Effector memory CD4-positive, alpha-beta T cell (primary cell): ENCODE data around the gene GGT5.
"Not testable (repeated sequence)": the region's sequence is repeated elsewhere in the genome, so short reads cannot be mapped to it uniquely, and the experiment has no call there.

Source experiments
- DNase-seq, 3 donors: peaks; one replicate each; pipeline ENCODE4 v3.0.0-alpha.2; 2020
- H3K27ac ChIP-seq: 2 replicates; pipeline ENCODE4 v1.7.0; 2013; ENCODE audit warnings: mild to moderate bottlenecking, low read length, moderate library complexity; ENCODE audit not compliant: insufficient read depth, poor library complexity, severe bottlenecking
- H3K27me3 ChIP-seq: replicated peaks from 2 replicates; pipeline ENCODE4 v1.7.0; 2013; ENCODE audit warnings: mild to moderate bottlenecking, low read length; ENCODE audit not compliant: insufficient read depth, control insufficient read depth, poor library complexity, severe bottlenecking
- H3K36me3 ChIP-seq: 2 replicates; pipeline ENCODE4 v1.7.0; 2013; ENCODE audit warnings: mild to moderate bottlenecking, low read length, moderate library complexity; ENCODE audit not compliant: control insufficient read depth, insufficient read depth
- H3K4me1 ChIP-seq: 2 replicates; pipeline ENCODE4 v1.7.0; 2013; ENCODE audit warnings: low read length, mild to moderate bottlenecking; ENCODE audit not compliant: control insufficient read depth, insufficient read depth, poor library complexity, severe bottlenecking
- H3K4me3 ChIP-seq: 2 replicates; pipeline ENCODE4 v1.7.0; 2013; ENCODE audit warnings: low read length, low read depth, mild to moderate bottlenecking; ENCODE audit not compliant: insufficient read depth, poor library complexity, severe bottlenecking
- H3K9me3 ChIP-seq: 2 replicates; pipeline ENCODE4 v1.7.0; 2013; ENCODE audit warnings: mild to moderate bottlenecking, low read length, moderate library complexity; ENCODE audit not compliant: control insufficient read depth

GGT5 gene

DNA sequence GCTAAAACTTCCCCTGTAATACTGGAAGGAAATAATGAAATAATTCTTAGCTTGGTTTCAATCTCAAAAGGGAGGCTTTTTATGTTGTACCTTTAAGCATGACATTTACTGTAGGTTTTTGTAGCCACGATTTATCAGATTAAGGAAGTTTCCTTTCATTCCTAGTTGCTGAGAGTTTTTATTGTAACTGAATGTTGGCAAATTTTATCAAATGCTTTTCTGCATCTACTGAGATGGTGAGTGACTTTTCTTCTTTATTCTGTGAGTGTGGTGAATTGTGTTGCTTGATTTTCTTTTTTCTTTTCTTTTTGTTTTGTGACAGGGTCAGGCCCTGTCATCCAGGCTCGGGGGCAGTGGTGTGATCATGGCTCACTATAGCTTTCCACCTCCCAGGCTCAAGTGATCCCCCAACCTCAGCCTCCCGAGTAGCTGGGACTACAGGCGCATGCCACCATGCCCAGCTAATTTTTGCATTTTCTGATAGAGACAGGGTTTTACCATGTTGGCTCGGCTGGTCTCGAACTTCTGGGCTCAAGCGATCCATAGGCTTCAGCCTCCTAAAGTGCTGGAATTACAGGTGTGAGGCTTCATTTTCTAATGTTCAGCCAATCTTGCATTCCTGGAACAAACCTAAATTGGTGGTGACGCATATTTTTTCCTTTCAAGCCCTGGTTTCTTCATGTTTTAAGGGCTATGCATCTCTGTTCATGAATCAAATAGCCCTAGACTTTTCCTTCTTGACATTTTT lies 37.4 kb downstream of the GGT5 start:
- Histone ChIP-seq H3K9me3 (no peaks in the 10 kb centered on the region), H3K36me3 (no peaks in the 10 kb centered on the region), H3K4me3 (no peak overlapping the region), H3K4me1 (no peaks in the 10 kb centered on the region), H3K27me3 (no peaks in the 10 kb centered on the region), H3K27ac (no peak overlapping the region)
- DNase-seq = no peak

DNA sequence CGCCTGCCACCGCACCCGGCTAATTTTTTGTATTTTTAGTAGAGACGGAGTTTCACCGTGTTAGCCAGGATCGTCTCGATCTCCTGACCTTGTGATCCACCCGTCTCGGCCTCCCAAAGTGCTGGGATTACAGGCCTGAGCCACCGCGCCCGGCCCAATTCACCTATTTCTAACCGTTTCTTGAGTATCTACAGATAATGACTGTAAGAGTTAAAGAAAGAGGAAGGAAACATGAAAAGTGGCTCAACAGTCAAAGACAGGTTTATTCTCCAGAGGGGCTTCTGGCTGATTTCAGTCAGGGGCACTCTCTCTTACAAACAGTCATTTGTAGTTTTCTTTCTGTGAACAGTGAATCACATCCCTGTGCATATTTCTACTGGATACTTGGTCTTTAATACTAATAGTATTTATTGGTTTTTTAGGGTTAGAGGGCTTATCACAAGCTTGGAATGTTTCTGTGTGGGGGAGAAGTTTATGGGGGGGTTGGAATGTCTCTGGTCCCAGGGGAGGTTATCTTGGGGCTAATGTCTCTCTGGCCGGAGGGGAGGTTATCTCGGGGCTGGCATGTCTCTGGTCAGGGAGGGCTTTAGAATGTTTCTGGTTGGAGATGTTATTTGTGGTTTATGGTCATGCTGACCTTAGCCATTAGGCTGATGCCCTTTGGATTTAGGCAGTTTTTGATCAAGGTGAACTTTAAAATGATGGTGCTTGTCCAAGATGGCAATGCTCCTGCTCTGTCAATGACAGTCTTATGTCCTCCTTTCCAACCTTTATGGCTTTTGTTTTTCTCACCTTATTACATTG lies 38.2 kb downstream of the GGT5 start:
- H3K4me1 ChIP-seq, H3K27me3 ChIP-seq, H3K4me3 ChIP-seq, H3K36me3 ChIP-seq, H3K27ac ChIP-seq, DNase-seq, H3K9me3 ChIP-seq: not testable (repeated sequence)

DNA sequence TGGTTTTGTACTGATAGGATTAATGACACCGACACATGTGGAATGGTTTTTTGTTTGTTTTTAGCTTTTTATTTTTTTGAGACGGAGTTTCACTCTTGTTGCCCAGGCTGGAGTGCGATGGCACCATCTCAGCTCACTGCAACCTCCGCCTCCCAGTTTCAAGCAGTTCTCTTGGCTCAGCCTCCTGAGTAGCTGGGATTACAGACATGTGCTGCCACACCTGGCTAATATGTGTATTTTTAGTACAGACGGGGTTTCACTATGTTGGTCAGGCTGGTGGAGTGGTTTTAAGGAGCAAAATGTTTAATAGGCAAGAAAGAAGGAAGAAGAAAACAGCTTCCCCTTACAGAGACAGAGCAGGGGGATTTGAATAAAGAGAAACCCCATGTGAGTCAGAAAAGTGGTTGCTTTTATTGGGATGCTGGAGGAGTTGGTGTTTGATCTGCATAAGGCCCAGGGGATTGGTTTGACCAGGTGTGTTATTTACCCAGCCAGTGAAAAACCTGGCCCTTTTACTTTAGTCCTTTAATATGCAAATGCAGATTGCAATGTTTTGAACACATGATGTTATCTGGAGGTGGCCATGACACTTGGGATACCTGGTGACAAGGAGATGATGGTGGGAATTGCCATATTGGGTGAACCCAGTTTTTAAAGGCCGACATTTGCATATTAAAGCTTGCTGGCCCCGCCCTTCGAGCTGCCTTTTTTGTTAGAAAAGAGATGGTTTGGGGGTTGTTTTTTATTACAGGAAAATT lies 39.3 kb downstream of the GGT5 start:
- no peaks in the 10 kb centered on the region for H3K36me3 ChIP-seq
- H3K4me1 ChIP-seq = no peaks in the 10 kb centered on the region
- DNase-seq = no peak
- no peak overlapping the region for H3K27ac ChIP-seq
- H3K9me3 ChIP-seq = no peaks in the 10 kb centered on the region
- no peak overlapping the region for H3K4me3 ChIP-seq
- no peaks in the 10 kb centered on the region for H3K27me3 ChIP-seq

DNA sequence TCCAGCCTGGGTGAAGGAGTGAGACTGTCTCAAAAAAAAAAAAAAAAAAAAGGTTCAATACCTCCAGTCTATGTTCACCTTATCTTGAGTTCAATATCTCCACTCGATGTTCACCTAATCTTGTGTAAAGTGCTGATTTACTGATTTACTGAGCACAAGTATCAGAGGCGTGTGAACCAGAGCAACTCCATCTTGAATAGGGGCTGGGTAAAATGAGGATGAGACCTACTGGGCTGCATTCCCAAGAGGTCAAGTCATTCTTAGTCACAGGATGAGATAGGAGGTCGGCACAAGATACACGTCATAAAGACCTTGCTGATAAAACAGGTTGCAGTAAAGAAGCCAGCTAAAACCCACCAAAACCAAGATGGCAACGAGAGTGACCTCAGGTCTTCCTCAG lies 41.0 kb downstream of the GGT5 start:
- H3K9me3 ChIP-seq, H3K4me3 ChIP-seq, H3K27ac ChIP-seq, H3K27me3 ChIP-seq, H3K4me1 ChIP-seq, DNase-seq, H3K36me3 ChIP-seq: not testable (repeated sequence)

DNA sequence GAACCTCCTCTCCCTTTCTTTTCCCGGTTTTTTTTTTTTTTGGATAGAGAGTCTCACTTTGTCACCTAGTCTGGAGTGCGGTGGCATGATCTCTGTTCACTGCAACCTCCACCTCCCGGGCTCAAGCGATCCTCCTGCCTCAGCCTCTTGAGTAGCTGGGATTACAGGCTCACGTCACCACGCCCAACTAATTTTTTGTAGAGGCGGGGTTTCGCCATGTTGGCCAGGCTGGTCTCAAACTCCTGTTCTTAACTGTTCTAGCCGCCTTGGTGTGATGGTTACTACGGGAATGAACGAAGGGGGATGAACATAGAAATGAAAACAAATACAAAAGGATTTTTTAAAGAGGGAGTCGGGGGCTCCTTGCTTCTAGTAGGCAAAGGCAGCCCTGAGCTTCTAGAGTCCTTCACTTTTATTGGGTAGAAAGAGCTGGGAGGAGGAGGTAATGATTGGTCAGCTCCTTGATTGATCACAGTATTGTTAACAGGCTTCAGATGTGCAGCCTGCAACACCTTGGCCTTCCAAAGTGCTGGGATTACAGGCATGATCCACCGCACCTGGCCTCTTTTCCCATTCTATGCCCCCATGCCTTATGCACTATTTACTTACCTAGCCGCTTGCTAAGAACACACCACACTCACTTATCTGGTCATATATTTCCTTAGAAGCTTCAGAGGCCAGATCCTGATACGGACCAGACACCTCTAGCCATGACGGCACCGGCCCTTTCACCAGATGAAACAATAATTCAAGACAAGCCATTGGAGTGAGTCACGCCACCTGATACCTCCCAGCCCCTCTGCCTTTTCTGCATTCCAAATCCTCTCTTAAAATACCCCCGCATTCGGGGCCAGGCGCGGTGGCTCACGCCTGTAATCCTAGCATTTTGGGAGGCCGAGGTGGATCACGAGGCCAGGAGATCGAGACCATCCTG lies 42.9 kb downstream of the GGT5 start:
- no peak overlapping the region for H3K4me3 ChIP-seq
- H3K4me1 ChIP-seq = no peaks in the 10 kb centered on the region
- no peak for DNase-seq
- no peak overlapping the region for H3K27ac ChIP-seq
- no peaks in the 10 kb centered on the region for H3K36me3 ChIP-seq
- no peaks in the 10 kb centered on the region for H3K27me3 ChIP-seq
- no peaks in the 10 kb centered on the region for H3K9me3 ChIP-seq

DNA sequence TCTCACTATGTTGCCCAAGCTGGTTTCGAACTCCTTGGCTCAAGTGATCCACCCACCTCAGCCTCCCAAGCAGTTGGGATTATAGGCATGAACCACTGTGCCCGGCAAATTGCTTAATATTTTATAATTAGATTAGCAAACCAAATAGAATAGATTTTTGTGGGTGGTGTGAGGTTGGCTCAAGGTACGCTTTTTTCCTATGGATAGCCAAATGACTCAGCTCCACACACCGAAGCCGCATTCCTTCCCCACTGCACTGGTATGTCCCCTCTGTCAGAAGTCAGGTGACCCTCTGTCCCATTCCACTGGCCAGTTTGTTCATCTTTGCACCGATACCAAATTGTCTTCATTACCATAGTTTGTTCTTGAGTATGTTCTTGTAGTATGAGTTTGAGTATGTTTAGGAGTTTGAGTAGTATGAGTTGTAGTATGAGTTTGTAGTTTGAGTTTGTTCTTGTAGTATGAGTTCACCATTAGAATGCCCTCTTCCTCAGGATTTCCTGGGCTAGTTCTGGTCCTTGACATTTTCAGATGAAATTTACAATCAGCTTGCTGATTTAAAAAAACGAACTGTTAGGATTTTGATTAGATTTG lies 44.2 kb downstream of the GGT5 start:
- H3K9me3 ChIP-seq = no peaks in the 10 kb centered on the region
- H3K4me1 ChIP-seq = no peaks in the 10 kb centered on the region
- H3K27me3 ChIP-seq = no peaks in the 10 kb centered on the region
- DNase-seq = no peak
- H3K27ac ChIP-seq = no peak overlapping the region
- H3K4me3 ChIP-seq = no peak overlapping the region
- H3K36me3 ChIP-seq = no peaks in the 10 kb centered on the region

DNA sequence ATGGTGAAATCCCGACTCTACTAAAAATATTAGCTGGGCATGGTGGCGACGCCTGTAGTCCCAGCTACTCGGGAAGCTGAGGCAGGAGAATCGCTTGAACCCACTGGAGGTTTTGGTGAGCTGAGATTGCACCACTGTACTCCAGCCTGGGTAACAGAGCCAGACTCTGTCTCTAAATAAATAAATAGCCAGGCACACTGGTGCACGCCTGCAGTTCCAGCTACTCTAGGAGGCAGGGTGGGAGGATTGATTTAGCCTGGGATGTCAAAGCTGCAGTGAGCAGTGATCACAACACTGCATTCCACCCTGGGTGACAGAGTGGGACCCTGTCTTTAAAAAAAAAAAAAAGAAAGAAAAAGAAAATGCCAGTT lies 46.2 kb downstream of the GGT5 start:
- no peaks in the 10 kb centered on the region for H3K27me3 ChIP-seq
- no peaks in the 10 kb centered on the region for H3K36me3 ChIP-seq
- H3K4me3 ChIP-seq = no peak overlapping the region
- no peak overlapping the region for H3K27ac ChIP-seq
- no peaks in the 10 kb centered on the region for H3K4me1 ChIP-seq
- DNase-seq = no peak
- H3K9me3 ChIP-seq = no peaks in the 10 kb centered on the region

DNA sequence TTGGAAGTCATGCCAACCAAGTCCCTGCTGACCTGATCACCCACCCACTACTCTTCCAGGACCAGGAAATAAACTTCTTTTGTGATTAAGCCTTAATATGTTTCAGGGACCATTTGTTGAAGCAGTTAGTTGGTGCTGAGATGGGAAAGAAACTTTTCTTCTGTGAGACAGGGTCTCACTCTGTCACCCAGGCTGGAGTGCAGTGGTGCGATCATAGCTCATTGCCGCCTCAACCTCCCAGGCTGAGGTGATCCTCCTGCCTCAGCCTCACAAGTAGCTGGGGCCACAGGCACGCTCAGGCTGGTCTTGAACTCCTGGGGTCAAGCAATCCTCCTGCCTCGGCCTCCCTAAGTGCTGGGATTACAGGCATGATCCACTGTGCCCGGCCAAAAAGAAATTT lies 53.0 kb downstream of the GGT5 start:
- Histone ChIP-seq H3K27me3 (no peaks in the 10 kb centered on the region), H3K4me1 (no peaks in the 10 kb centered on the region), H3K36me3 (no peaks in the 10 kb centered on the region), H3K9me3 (no peaks in the 10 kb centered on the region), H3K27ac (no peak overlapping the region), H3K4me3 (no peak overlapping the region)
- DNase-seq = no peak

DNA sequence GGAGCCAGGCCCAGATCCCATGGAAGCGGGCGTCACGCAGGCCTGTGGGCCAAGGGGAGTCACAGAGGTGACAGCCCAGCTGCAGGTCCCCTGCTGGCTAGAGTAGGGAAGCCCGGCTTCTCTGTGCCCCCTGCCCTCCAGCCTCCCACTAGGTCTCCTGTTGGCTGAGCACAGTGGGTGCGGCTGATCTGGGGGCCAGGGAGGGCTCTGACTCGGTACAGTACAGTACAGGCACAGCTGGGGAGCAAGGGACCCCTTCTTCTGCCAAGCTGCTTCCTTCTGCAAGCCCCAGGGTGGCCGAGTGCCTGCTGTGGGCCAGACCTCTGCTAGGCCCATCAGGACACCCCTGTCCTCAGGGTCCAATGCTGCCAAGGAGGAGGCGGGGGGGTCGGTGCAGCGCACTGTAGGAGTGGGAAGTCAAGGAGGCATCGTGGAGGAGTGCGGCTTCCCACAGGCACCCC lies 53.5 kb downstream of the GGT5 start:
- Histone ChIP-seq H3K4me3 (no peak overlapping the region), H3K36me3 (no peaks in the 10 kb centered on the region), H3K27me3 (no peaks in the 10 kb centered on the region), H3K27ac (no peak overlapping the region), H3K4me1 (no peaks in the 10 kb centered on the region), H3K9me3 (no peaks in the 10 kb centered on the region)
- DNase-seq = no peak
